B cell (primary cell): ENCODE measurements around the gene ZIC5.

Experiments
- CTCF ChIP-seq: fragments of 200-600 bp; IDR thresholded peaks from one replicate; pipeline ENCODE4 v1.8.0; 2022; ENCODE audit warnings: antibody characterized with exemption, mild to moderate bottlenecking
- EZH2 ChIP-seq: IDR thresholded peaks from 2 replicates; pipeline ENCODE4 v1.6.1; 2012; ENCODE audit warnings: borderline replicate concordance, low read depth, mild to moderate bottlenecking, moderate library complexity, low read length; ENCODE audit not compliant: insufficient read depth, poor library complexity, severe bottlenecking

DNA sequence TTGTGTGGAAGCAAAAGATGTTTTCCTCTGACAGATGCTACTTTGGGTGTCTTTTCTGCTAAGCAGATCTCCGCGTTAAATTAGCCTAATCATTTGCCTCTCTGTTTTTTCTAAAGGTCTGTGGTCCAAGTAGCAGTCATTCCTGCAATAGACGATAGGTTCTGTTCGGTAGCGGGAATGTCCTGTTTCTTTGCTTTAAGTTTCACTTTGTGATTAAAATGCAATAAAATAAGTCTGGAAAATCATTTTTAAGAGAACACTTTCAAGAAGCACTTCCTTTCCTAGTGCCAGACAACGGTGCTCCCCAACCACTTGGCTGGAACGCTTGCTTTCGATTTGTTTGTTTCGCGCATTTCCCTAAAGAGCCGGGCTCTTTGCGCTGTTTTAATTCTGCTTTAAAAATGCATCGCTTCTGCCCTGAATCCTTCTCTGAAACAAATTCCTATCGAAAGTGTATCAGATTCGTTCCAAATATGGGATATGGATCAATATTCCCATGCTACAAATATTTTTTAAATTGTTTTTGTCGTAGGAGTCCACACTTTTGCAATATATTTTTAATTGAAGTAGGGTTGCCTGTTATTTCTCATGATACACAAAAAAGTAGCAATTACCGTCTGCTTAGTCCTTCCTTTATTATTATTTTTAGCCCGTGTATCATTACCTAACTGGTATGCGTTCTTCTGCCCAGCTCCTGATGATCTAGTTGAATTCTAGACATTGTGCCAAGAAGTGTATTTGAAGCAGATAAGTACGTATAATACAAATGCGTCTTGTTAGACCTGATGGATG, 24.2 kb upstream of the ZIC5 start:
- TF ChIP-seq EZH2 (peak; percentile 93), CTCF (no peak)
